Fibroblast of pulmonary artery (primary cell): ENCODE results near the gene DEDD.

Experiments used
- DNase-seq: peaks from one replicate; pipeline ENCODE4 v3.0.0-alpha.2; 2010; ENCODE audit warnings: low read depth
- H3K4me3 ChIP-seq: replicated peaks from 2 replicates; pipeline ENCODE4 v1.5.1; 2011; ENCODE audit warnings: low read depth, mild to moderate bottlenecking, control low read depth, low read length, moderate library complexity
- TF ChIP-seq, protein P1 (sequence below): IDR thresholded peaks from 2 replicates; pipeline ENCODE4 v1.5.1; 2011; ENCODE audit warnings: mild to moderate bottlenecking, control low read depth, low read length, inconsistent platforms; ENCODE audit errors: missing control alignments

Gene DEDD

DNA sequence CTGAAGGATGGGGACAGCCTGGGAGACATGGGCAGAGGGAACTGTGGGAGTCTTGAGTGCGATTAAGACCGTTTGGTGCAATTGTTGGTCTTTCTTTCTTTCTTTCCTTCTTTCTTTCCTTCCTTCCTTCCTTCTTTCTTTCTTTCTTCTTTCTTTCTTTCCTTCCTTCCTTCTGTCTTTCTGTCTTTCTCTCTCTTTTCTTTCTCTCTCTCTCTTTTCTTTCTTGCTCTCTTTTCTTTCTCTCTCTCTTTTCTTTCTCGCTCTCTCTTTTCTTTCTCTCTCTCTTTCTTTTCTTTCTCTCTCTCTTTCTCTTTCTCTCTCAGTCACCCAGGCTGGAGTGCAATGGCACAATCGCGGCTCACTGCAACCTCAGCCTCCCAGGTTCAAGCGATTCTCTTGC lies 37.2 kb downstream of the DEDD start:
- H3K4me3 ChIP-seq, result no peak overlapping the region
- TF ChIP-seq, protein P1, sequence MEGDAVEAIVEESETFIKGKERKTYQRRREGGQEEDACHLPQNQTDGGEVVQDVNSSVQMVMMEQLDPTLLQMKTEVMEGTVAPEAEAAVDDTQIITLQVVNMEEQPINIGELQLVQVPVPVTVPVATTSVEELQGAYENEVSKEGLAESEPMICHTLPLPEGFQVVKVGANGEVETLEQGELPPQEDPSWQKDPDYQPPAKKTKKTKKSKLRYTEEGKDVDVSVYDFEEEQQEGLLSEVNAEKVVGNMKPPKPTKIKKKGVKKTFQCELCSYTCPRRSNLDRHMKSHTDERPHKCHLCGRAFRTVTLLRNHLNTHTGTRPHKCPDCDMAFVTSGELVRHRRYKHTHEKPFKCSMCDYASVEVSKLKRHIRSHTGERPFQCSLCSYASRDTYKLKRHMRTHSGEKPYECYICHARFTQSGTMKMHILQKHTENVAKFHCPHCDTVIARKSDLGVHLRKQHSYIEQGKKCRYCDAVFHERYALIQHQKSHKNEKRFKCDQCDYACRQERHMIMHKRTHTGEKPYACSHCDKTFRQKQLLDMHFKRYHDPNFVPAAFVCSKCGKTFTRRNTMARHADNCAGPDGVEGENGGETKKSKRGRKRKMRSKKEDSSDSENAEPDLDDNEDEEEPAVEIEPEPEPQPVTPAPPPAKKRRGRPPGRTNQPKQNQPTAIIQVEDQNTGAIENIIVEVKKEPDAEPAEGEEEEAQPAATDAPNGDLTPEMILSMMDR, result no peak
- DNase-seq, result no peak

DNA sequence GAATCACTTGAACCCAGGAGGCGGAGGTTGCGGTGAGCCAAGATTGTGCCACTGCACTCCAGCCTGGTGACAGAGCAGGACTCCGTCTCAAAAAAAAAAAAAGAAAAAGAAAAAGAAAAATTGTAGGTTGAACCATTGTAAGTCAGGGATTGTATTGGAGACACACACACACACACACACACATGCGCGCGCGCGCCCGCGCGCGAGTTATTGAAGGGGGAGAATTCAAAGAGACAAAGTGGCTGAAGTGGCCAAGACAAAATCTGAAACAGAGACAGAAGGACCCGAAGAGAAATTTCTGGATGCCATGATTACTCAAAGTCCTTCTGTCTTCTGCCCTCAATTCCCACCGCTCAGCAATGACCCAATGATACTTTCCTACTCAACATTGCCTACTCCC lies 38.0 kb downstream of the DEDD start:
- no peak overlapping the region for H3K4me3 ChIP-seq
- no peak for DNase-seq
- TF ChIP-seq, protein P1, result no peak

DNA sequence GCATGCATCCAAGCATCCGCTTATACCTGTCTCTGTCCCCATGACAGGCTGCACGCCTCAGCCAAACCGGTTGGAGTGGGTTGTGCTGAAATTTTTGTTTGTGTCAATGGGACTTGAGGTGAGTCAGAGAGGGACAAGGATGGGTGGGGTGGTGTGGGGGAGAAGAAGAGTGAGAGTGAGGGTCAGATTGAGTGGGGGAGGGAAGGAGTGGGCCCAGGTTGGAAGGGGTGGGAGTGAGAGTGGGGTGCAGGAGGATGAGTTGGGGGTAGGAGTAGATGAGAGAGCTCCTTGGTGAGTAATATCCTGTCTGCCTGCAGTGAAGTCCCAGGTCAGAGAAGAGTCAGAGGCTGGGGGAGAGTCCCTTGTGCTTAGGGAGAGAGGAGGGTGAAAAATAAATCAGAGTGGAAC lies 39.8 kb downstream of the DEDD start:
- TF ChIP-seq, protein P1, result no peak
- DNase-seq, result no peak
- H3K4me3 ChIP-seq, result no peak overlapping the region

DNA sequence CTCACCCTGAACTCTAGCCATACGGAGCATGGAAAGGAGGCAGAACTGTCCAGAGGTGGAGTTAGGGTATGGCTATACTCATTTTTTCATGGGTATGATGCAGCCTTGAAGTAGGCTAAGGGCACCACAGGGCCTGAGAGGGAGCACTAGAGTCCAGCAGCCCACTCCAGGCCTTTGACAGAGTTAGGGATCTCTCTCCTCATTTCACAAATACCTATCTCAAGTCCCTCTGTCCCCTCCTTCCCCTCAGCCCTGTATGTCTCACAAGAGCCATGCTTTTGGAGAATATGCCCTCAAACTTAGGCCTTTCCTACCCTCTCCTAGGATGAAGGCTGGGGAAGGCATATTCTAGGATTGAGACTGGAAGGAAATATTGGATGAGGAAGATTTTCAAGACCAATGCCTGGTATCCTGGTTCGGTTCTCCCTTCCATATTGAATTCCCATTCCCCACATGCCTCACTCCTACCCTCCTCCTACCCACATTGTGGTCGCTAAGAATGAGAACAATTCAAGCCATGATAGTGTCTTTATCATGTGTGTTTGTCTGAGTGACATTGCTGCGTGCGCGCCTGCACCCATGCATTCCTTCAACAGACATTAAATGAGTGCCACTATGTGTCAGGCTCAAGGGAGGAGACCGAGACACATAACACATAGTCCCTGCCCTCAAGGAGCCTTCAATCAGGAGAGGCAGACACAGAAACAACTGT lies 40.5 kb downstream of the DEDD start:
- no peak for DNase-seq
- no peak overlapping the region for H3K4me3 ChIP-seq
- TF ChIP-seq, protein P1, result no peak

DNA sequence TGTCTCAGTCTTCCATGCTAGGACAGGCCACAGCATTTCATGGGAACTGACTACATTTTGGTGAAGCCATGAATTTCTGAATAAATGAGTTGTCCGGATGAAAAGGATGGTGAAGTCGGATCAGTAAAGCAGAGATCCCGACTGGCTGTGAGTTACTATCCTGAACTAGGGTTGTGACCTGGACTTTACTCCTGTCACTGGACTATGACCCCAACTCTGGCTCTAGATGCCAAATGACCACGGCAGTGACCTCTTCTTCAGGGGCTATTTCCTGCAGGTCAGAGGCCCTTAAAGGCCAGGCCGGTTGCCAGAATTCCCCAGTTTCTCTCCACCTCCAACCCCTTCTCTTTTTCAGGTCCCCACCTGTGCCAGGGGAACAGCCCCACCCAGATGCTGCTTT lies 41.4 kb downstream of the DEDD start:
- TF ChIP-seq, protein P1, result no peak
- no peak overlapping the region for H3K4me3 ChIP-seq
- no peak for DNase-seq

DNA sequence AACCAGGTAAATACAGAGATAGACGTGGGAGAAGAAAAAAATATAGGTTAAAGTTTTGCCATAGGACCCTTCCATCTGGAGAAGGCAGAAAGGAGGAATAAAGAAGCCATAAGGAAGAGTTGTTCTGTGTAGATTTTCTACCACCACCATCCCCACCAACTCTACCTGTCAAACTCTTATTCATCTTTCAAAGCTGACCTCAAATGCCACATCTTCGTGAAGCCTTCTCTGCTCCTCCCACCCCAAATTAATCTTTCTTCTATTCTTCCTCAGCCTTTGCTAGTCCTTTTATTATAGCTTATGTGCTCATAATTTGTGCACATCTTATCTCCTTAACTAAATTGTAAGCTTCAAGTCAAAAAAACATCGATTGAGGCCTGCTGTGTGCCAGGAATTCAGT lies 41.9 kb downstream of the DEDD start:
- TF ChIP-seq, protein P1, result no peak
- DNase-seq, result no peak
- no peak overlapping the region for H3K4me3 ChIP-seq

DNA sequence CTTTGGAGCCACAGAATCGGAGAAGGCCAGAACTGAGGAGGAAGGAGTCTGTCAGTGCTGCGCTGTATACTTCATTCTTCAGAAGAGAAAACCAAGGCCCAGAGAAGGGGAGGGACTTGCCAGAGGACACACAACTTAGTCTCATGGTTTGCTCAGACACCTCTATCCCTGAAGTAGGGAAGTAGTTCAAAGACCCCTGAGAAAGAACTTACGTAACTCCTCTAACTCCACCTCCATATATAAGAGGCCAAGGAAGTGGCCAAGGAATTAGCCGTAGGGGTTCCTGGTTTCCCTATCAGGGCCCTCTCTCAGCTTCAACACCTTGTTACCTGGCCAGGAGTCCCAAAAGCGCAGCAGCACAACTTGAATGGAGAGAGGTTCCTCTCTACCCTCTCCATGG lies 42.5 kb downstream of the DEDD start:
- TF ChIP-seq, protein P1, result no peak
- H3K4me3 ChIP-seq, result no peak overlapping the region
- DNase-seq, result no peak
